Measurements from ENCODE around the gene HSPB9. TPM values are rescaled to one million over a fixed set of nuclear protein-coding genes. Genes with fewer than 3 reads are reported as not detected.

The HSPB9 gene
- total RNA-seq, 1 experiment from 2014 or later, result not detected

DNA sequence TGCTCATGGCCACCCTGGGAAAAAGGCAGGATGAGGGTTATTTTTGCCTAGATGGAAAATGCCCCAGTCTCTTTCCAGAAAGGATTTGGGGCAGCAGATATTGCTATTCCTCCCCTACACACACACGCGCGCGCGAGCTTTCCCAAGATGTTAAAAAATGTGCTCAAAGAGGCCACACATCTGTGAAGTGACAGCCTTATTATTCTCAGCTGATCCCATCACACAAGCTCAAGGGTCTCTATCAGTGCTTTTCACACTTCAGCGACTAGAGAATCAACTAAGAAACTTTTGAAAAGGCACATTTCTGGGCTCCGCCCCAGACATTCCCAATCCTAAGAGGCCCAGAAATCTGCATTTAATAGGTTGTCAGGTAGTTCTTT is 37.9 kb downstream of the HSPB9 start:
- Histone ChIP-seq H4K20me1 (ENCODE audit: insufficient read depth) (no peaks in the 10 kb centered on the region), H3F3A (ENCODE audit: insufficient read depth, low read depth) (no peaks in the 10 kb centered on the region), H3K9me3 (ENCODE audit: insufficient read depth, low read depth) (no peaks in the 10 kb centered on the region), H3K79me2 (ENCODE audit: low read depth) (no peaks in the 10 kb centered on the region), H3K9me2 (ENCODE audit: insufficient read depth) (no peaks in the 10 kb centered on the region), H3K4me3 (no peak overlapping the region), H3K36me3 (ENCODE audit: low read depth) (no peaks in the 10 kb centered on the region), H3K27me3 (ENCODE audit: insufficient read depth, low read depth) (no peaks in the 10 kb centered on the region), H3K27ac (no peak overlapping the region), H3K4me2 (no peak overlapping the region), H3K4me1 (replicated peaks; ENCODE audit: insufficient read depth) (no peaks in the 10 kb centered on the region), H2AFZ (no peak overlapping the region)
- no TSS peak for BruUV-seq (replicated peaks)
- CTCF ChIA-PET, result no interaction called here
- POLR2A ChIA-PET (ENCODE audit: unreplicated experiment), result no interaction called here
- intact Hi-C loops (cut with micrococcal nuclease; ENCODE audit: unreplicated experiment), result no loop called here
- TF ChIP-seq, protein P1, sequence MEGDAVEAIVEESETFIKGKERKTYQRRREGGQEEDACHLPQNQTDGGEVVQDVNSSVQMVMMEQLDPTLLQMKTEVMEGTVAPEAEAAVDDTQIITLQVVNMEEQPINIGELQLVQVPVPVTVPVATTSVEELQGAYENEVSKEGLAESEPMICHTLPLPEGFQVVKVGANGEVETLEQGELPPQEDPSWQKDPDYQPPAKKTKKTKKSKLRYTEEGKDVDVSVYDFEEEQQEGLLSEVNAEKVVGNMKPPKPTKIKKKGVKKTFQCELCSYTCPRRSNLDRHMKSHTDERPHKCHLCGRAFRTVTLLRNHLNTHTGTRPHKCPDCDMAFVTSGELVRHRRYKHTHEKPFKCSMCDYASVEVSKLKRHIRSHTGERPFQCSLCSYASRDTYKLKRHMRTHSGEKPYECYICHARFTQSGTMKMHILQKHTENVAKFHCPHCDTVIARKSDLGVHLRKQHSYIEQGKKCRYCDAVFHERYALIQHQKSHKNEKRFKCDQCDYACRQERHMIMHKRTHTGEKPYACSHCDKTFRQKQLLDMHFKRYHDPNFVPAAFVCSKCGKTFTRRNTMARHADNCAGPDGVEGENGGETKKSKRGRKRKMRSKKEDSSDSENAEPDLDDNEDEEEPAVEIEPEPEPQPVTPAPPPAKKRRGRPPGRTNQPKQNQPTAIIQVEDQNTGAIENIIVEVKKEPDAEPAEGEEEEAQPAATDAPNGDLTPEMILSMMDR (conservative IDR thresholded peaks at IDR 0.05), result no peak
- TF ChIP-seq EZH2 (IDR thresholded peaks at IDR 0.05; ENCODE audit: low read depth), result no peak
- no peak for DNase-seq

DNA sequence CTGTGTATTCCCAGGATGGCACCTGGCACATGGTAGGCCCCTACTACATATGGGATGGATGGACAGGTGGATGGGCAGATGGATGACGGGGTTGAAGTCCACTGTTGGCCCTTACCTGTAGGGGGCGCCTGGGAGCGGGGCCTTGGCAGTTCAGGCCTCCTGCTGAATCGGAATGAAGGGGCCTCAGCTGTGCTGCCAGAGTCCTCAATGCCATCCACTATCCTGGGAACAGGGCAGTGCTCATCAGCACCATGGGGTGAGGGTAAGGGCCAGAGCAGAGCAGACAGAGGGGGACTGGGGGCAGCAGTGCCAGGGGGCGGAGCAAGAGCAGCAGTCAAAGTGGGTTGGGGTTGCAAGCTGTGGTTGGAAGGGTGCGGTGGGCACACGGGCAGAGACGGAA is 40.5 kb downstream of the HSPB9 start:
- TF ChIP-seq EZH2 (IDR thresholded peaks at IDR 0.05; ENCODE audit: low read depth), result no peak
- TF ChIP-seq, protein P1 (conservative IDR thresholded peaks at IDR 0.05), result peak; percentile 55
- H4K20me1 ChIP-seq (ENCODE audit: insufficient read depth), result no peaks in the 10 kb centered on the region
- H3K27me3 ChIP-seq (ENCODE audit: insufficient read depth, low read depth), result no peaks in the 10 kb centered on the region
- intact Hi-C loops (cut with micrococcal nuclease; ENCODE audit: unreplicated experiment), result no loop called here
- no peaks in the 10 kb centered on the region for H3K36me3 ChIP-seq (ENCODE audit: low read depth)
- H3K27ac ChIP-seq, result no peak overlapping the region
- H3K9me2 ChIP-seq (ENCODE audit: insufficient read depth), result no peaks in the 10 kb centered on the region
- ChIA-PET POLR2A (ENCODE audit: unreplicated experiment) (no interaction called here), CTCF (interaction anchor here (0.6 kb wide), 1 partner anchor 24 kb away, joined by 4 read pairs; no protein-coding TSS in a partner anchor)
- H3K79me2 ChIP-seq (ENCODE audit: low read depth), result no peaks in the 10 kb centered on the region
- H3K4me2 ChIP-seq, result no peak overlapping the region
- no peaks in the 10 kb centered on the region for H3K4me1 ChIP-seq (replicated peaks; ENCODE audit: insufficient read depth)
- H3K4me3 ChIP-seq, result no peak overlapping the region
- no peak overlapping the region for H2AFZ ChIP-seq
- H3K9me3 ChIP-seq (ENCODE audit: insufficient read depth, low read depth), result no peaks in the 10 kb centered on the region
- DNase-seq, result no peak
- BruUV-seq (replicated peaks), result no TSS peak
- no peaks in the 10 kb centered on the region for H3F3A ChIP-seq (ENCODE audit: insufficient read depth, low read depth)

DNA sequence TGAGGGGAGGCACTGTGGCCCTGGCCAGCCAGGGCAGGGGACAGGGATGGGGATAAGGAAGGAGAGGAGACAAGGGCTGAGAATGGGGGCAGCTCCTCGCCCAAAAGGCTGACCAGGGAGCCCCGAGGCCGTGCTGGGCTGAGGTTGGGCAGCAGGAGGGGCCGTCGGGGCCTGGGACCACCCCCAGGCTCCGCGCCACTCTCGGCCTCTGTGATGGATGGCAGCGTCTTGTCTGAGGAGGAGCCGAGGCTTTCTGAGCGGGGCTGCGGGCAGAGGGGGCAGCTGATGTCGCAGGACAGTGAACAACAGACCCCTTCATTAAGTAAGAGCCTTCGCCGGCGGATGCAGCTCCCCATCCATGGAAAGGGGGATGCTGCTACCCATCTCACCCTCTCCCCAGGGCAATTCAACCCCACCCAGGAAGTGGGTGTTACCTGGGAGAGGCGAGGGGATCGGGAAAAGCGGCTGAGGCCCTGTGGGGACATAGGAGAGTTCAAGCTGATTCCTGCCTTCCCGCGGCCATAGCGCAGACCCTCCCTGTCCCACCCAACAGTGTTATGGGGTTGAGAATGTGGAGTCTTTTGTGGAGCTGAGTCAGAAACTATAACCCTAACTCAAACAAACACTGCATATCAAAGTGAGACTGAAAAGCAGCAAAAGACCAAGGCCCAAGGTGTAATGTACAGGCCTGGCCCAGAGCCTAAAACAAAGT is 41.2 kb downstream of the HSPB9 start:
- no TSS peak for BruUV-seq (replicated peaks)
- Histone ChIP-seq H3K4me1 (replicated peaks; ENCODE audit: insufficient read depth) (no peaks in the 10 kb centered on the region), H3K27ac (no peak overlapping the region), H2AFZ (no peak overlapping the region), H3K27me3 (ENCODE audit: insufficient read depth, low read depth) (no peaks in the 10 kb centered on the region), H3K79me2 (ENCODE audit: low read depth) (no peaks in the 10 kb centered on the region), H3K36me3 (ENCODE audit: low read depth) (no peaks in the 10 kb centered on the region), H3K4me2 (no peak overlapping the region), H3F3A (ENCODE audit: insufficient read depth, low read depth) (no peaks in the 10 kb centered on the region), H4K20me1 (ENCODE audit: insufficient read depth) (no peaks in the 10 kb centered on the region), H3K9me2 (ENCODE audit: insufficient read depth) (no peaks in the 10 kb centered on the region), H3K4me3 (no peak overlapping the region), H3K9me3 (ENCODE audit: insufficient read depth, low read depth) (no peaks in the 10 kb centered on the region)
- intact Hi-C loops (cut with micrococcal nuclease; ENCODE audit: unreplicated experiment), result no loop called here
- POLR2A ChIA-PET (ENCODE audit: unreplicated experiment), result no interaction called here
- TF ChIP-seq, protein P1 (conservative IDR thresholded peaks at IDR 0.05), result no peak
- TF ChIP-seq EZH2 (IDR thresholded peaks at IDR 0.05; ENCODE audit: low read depth), result no peak
- DNase-seq, result no peak
- CTCF ChIA-PET, result interaction anchor here (0.6 kb wide), 1 partner anchor 23 kb away, joined by 4 read pairs; no protein-coding TSS in a partner anchor

Measured in PC-9 (cell line).